Fibroblast of the aortic adventitia (primary cell): Measurements from ENCODE around the gene PCDHGA9. TPM values are rescaled to one million over a fixed set of nuclear protein-coding genes. Genes with fewer than 3 reads are reported as not detected.
A peak's percentile ranks its signal among the peaks of the same experiment; 100 is the strongest.

Experiments
- DNase-seq: peaks from one replicate; pipeline ENCODE4 v3.0.0-alpha.2; 2010; ENCODE audit warnings: low read depth
- H3K4me3 ChIP-seq: 2 replicates; pipeline ENCODE4 v1.5.1; 2011; ENCODE audit warnings: low read depth, mild to moderate bottlenecking, control low read depth, low read length, moderate library complexity
- CTCF ChIP-seq: IDR thresholded peaks from 2 replicates; pipeline ENCODE4 v1.5.1; 2011; ENCODE audit warnings: mild to moderate bottlenecking, low read length, control low read depth, inconsistent platforms; ENCODE audit not compliant: insufficient read depth
- total RNA-seq: library from RNA; depleted of rRNA; stranded (reverse); fragments of >200 nt; gene quantifications from 2 replicates; pipeline ENCODE4 v1.2.3, GENCODE V29; 2012; ENCODE audit warnings: low replicate concordance

The PCDHGA9 gene
- total RNA-seq, 1 donor = 7.3 TPM

GRCh38 chr5:141417494-141418172 lies 15.1 kb downstream of the PCDHGA9 start, which contains the start of gene PCDHGB7:
TSS of gene PCDHGB7 (plus strand) at chr5:141417677. CDS start at chr5:141417860, 183 bp downstream.
- TF ChIP-seq CTCF = peak; percentile 87
- H3K4me3 ChIP-seq = peak within 1 kb of the TSS; percentile 66
- peak; percentile 87 for DNase-seq

GRCh38 chr5:141419074-141419880 lies 16.7 kb downstream of the PCDHGA9 start:
- peak overlapping the region; percentile 25 for H3K4me3 ChIP-seq
- DNase-seq = no peak
- no peak for TF ChIP-seq CTCF

- H3K4me3 ChIP-seq = peak within 1 kb of the TSS; percentile 71
- peak; percentile 75 for TF ChIP-seq CTCF
- peak; percentile 84 for DNase-seq
Observed at GRCh38 chr5:141420855-141421488, 18.4 kb downstream of the PCDHGA9 start, which contains the start of gene PCDHGA11. TSS of gene PCDHGA11 (plus strand) at chr5:141421051. CDS start at chr5:141421228, 177 bp downstream.

GRCh38 chr5:141421489-141421855 lies 18.9 kb downstream of the PCDHGA9 start:
- peak; percentile 45 for DNase-seq
- peak overlapping the region; percentile 71 for H3K4me3 ChIP-seq
- TF ChIP-seq CTCF = no peak

- no peak for TF ChIP-seq CTCF
- DNase-seq = no peak
- H3K4me3 ChIP-seq = peak overlapping the region; percentile 13
Observed at GRCh38 chr5:141422742-141423291, 20.2 kb downstream of the PCDHGA9 start.

- no peak overlapping the region for H3K4me3 ChIP-seq
- no peak for DNase-seq
- TF ChIP-seq CTCF = no peak
Observed at GRCh38 chr5:141427783-141428426, 25.3 kb downstream of the PCDHGA9 start.
